Activated naive CD4-positive, alpha-beta T cell treated with Interleukin-2 at 50 U/mL for 16 hours (primary cell): ENCODE data around the gene HOXD12.

Source experiments
- DNase-seq: peaks from one replicate; pipeline ENCODE4 v3.0.0-alpha.2; 2020

Gene HOXD12

DNA sequence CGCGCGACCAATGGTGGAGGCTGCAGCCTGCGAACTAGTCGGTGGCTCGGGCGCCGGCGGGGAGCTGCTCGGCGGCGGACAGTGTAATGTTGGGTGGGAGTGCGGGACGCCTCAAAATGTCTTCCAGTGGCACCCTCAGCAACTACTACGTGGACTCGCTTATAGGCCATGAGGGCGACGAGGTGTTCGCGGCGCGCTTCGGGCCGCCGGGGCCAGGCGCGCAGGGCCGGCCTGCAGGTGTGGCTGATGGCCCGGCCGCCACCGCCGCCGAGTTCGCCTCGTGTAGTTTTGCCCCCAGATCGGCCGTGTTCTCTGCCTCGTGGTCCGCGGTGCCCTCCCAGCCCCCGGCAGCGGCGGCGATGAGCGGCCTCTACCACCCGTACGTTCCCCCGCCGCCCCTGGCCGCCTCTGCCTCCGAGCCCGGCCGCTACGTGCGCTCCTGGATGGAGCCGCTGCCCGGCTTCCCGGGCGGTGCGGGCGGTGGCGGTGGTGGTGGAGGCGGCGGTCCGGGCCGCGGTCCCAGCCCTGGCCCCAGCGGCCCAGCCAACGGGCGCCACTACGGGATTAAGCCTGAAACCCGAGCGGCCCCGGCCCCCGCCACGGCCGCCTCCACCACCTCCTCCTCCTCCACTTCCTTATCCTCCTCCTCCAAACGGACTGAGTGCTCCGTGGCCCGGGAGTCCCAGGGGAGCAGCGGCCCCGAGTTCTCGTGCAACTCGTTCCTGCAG, 23.3 kb downstream of the HOXD12 start, which contains the start of gene HOXD9:
HOXD9 (plus strand) TSS at position 37 of the 728 bp plus-strand sequence; CDS start at position 87, 50 bp downstream.
- DNase-seq = no peak

DNA sequence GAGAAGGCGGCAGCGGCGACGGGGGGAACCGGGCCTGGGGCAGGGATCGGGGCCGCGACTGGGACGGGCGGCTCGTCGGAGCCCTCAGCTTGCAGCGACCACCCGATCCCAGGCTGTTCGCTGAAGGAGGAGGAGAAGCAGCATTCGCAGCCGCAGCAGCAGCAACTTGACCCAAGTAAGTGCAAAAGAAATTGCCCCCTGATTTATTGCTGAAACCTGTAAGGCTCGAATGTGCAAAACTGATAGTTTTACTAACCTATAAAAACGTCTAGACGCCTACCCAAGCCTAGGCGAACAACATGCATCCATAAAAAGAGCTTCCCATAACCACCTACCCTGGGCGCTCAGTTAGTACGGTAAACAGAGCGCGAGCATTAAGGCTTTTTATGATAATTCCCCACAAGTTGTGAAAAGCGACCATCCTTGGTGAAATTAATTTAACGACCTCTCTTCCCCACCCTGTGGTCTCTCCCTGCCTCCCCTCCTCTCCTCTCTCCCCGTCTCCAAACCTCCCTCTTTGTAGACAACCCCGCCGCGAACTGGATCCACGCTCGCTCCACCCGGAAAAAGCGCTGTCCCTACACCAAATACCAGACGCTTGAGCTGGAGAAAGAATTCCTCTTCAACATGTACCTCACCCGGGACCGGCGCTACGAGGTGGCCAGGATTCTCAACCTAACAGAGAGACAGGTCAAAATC, 24.0 kb downstream of the HOXD12 start:
- no peak for DNase-seq

DNA sequence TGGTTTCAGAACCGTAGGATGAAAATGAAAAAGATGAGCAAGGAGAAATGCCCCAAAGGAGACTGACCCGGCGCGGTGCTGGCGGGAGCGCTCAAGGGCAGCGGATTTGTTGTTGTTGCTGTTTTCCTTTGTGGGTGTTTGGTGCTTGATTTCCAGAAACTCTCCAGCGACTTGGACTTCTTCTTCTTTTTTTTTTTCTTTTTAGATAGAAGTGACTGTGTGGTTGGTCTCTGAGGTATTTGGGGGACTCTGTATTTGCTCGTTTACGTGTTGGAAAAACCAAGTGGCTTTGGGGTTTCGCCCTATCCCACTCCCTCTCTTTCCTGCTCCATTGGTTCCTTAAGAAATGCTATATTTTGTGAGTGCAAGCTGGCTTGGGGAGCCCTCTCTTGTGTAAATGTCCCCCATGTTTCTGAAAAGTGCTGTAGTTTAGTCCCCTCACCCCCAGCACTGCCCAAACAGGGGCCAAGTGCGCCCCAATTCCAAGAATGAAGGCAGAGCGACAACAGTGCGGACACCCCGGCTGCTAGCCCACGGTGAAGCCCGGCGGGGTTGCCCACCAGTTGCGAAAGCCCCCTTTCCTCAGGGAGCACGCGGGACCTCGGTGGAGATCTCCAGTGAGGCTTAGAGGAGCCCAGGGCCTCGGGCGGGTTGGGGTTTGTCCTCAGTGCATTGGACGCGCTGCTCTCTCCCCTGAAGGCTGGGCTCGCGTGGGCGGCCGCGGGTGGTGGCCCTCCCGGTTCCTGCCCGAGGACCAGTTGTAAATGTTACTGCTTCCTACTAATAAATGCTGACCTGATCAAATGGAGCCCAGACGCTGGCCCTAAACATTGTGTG, 24.7 kb downstream of the HOXD12 start:
- no peak for DNase-seq

DNA sequence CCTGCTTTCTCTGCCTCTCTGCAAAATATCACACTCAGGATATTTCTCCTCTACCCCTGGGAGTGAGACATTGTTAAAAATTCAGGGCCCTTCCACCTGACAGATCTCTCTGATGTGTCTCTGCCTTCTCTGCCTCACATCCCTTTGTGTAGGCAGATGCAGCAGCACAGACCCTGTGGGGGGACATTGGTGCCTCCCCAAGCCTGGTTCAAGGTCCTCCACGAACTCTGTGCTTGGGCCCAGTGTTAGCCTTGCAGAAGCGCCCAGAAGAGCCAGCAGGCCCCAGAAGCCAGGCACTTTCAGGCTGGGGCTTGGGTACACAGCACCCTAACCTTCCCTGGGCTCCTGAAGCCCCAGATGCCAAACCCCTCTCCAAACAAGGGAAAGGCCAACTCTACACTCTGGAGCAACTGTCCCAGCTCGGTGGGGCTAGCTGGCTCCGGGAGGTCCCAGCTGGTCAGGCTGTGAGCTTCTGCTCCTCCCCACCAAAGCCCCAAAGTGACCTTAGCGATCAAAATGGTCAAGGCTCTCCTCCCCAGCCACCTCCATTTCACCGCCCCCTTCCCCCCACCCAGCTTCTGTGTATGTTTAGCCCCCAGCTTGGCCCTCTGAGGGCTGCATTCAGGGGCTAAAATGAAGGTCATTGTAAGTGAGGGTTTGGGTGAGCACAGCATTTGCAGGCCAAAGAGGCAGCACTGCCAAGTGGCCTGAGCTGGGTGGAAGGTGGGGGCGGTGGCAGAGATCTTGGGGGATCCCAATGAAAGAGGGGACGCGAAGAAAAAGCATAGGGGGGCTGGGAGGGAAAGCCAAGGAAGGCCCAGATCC, 25.6 kb downstream of the HOXD12 start:
- no peak for DNase-seq

DNA sequence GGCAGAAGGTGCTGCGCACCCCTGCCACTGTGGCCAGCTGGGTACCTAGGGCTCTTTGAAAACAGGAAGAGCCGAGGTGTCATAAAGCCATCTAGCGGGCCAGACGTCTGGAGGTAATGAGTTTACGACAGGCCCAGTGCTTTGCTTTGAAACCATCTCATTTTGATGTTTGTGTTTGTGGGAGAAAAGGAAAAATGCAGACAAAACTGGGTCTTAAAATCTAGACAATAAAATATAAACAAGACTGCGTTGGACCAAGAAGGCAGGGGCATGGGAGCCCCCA, 26.1 kb downstream of the HOXD12 start:
- DNase-seq = no peak

DNA sequence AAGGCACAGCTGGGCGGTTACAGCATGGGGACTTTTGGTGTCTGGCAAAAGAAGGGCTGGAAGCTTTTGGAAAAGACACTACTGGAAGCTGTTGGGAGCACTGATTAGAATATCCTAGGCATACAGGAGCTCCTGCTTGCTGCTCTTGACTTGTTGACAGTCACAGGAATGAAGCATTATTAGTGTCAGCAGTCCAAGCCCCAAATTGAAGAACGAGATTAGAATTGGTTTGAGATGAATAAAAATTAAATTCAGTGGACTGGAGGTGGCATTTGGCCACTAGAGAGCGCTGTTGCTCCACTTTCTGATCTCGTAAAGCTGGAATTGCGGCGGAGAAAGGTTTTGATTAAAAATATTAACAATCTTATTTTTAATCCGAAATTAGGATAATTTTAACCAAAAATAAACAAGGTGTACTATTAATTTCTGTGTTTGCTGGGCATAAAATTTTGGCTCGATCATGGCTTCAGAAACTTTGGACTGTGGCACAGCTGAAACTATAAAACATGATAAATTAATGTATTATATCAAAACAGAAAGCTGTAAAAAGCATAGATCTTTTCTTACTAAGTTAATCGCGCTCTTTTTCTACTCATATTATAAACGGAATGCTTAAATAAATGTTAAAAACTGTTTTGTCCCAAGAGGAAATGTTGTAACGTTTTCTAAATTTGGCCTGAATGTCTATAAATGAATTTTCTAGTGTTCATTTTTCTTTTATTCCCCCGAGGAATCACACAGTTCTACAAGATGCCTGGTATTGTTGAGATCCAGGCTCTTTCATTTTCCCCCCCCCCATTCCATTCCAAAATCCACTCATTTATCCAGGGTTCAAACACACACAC, 27.6 kb downstream of the HOXD12 start:
- DNase-seq = peak; percentile 69

DNA sequence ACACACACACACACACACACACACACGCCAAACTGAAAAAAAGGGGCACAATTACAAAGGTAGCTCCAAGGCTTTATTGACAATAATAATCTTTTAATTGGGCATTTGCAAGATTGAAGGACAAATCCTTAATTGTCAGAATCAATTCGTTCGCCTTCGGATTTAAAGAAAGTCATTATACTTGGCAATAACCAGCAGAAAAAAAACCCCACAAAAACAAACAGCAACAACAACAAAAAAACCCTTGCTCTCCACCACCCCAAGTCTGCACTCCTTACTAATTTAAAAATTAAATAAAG, 28.1 kb downstream of the HOXD12 start:
- no peak for DNase-seq

DNA sequence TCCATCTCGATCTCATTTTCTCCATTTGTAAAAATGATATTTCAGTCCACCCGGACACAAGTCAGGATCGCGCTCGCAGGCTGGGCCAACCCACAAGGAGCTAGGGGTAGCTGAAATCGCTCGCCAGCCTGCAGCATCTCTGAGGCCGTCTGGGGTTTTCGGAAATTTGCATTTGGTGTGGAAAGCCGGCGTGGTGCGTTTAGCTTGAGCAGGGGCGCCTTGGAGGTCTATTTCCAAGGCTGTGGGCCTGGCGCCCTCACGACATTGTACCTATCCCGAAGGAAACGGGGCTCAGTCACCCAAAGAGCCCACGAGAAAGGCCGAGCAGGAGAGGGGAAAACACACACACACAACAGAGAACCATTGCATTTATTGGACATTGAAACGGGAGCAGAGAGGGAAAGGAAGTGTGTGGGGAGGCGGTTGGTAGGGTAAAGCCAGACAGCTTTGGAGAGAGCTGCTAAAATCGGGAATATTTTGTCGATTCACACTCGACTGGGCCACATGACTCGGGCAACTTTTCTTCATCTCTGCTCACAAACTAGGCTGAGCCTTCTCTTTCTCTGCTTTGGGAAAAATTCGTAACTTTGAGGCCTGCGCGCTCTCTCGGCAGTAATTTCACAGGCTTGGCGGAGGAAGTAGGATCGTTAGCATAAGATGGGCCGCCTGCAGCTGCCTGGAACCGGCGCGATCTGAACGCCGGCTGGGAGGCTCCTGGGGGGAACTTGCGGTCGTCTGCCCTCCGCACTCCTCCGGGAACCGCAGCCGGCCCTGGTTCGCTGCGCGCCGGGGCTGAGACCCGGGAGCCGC, 28.8 kb downstream of the HOXD12 start:
- DNase-seq = no peak

DNA sequence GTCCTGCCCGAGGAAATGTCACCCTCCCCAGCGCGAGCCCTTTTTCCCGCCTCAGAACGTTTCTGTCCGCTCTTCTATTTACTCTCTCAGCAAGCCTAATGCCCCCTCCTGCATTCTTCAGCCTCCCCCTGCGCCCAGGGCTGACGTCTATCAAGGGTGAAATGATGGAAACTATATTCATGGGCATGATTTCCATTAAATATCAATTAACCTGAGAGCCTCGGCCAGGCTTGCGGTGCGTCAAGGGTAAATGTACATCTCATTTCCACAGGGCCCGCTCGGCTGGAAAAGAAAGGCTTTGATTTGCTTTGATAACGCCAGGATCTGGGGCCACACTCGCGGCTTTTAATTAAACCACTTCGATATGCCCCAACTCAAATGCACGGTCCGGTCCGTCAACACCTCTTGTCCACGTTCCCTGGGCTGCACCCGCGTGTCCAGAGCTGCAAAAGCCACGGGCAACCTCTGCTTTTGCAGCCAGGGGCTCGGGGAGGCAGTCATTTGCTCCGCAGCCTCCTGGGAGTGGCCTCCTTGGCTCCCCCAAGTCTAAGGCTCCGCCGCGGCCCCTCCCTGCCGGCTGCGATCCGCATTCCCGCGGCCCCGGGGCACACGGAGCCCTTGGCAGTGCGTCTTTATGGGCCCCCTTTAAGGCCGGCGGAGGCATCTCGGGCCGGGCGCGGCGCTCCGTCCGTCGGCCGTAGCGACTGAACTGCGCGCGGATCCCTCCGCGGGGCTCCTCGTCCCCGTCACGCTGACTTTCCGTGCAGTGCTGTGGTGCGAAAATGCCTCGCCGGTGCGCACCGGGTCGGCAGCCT, 29.6 kb downstream of the HOXD12 start, which contains the start of gene HOXD8:
HOXD8 (plus strand) TSS at position 724 of the 815 bp plus-strand sequence. CDS start 662 bp downstream, outside the sequence.
- DNase-seq = peak; percentile 15

DNA sequence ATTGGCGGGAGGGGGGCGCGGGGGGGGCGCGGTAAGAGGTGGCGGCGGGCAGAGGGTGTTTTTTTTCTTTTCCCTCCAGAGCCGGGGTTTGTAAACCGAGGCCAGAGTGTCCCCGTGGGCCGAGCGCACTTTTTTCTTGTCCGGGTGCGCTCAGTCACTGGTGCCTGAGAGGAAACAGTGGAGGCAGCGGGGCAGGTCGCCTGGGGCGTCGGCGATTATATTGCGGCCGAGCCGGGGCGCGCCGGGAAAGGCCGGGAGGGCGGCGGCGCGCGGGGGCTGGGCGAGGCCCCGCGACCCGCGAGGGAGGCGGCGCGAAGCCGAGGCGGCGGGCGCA, 30.2 kb downstream of the HOXD12 start:
- DNase-seq = no peak

DNA sequence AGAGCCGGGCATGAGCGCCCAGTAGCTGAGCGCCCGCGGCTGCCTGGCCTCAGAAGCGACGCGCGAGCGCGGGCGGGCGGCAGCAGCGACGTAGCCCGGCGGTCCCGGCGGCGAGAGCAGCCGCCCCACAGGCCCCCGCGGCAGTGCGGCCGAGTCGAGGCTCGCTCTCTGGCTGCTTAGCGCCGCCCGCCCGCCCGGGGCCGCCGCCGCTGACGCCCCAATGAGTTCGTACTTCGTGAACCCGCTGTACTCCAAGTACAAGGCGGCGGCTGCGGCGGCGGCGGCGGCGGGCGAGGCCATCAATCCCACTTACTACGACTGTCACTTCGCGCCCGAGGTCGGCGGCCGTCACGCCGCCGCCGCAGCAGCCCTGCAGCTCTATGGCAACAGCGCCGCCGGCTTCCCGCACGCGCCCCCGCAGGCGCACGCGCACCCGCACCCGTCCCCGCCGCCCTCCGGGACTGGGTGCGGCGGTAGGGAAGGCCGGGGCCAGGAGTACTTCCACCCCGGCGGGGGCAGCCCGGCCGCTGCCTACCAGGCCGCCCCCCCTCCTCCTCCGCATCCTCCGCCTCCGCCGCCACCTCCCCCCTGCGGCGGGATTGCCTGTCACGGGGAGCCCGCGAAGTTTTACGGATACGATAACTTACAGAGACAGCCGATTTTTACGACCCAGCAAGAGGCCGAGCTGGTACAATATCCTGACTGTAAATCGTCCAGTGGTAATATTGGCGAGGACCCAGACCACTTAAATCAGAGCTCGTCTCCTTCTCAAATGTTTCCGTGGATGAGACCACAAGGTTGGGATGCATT, 30.8 kb downstream of the HOXD12 start:
- DNase-seq = peak; percentile 16

DNA sequence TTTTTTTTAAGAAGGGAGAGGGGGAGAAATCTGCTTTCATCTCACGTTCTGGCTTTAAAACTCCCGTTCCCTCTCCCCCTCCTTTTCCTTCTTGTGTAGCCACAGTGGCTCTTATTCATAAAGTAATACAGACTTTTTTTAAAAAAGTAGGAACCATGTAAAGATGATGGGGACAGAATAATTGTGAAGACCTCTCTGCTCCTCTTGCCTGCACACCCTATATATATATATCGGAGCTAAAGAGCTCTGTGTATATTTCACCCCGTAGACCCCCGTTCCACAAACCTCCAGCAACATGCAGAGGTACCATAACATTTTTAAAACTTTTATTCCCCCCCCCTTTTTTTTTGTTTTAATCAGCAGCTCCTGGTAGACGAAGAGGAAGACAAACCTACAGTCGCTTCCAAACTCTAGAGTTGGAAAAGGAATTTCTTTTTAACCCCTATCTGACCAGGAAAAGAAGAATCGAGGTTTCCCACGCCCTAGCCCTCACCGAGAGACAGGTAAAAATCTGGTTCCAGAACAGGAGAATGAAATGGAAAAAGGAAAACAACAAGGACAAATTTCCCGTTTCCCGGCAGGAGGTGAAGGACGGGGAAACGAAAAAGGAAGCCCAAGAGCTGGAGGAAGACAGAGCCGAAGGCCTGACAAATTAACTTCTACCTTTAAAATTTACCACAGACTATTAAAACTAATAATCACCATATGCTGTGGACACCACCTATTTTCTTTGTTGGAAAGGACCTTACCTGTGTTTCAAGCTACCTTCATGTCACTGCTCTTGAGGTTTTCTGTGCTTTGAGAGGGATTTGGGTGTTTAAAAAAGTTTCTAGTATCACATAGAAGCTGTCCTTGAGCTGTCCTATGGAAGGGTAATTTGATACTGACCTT, 31.6 kb downstream of the HOXD12 start:
- DNase-seq = no peak

DNA sequence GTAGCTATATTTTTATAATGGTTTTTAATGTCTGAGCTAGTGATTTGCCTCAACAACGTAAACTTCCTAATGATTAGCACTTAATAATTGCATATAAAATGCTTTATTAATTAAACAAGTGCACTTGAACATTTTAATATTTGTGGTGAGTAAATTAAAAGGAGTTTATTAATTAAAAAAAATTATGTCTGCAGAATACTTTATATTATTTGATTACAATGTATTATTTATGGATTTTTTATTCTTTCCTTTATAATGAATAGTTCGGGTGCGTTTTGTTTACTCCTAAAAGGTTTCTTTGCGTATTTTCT, 32.2 kb downstream of the HOXD12 start:
- no peak for DNase-seq

DNA sequence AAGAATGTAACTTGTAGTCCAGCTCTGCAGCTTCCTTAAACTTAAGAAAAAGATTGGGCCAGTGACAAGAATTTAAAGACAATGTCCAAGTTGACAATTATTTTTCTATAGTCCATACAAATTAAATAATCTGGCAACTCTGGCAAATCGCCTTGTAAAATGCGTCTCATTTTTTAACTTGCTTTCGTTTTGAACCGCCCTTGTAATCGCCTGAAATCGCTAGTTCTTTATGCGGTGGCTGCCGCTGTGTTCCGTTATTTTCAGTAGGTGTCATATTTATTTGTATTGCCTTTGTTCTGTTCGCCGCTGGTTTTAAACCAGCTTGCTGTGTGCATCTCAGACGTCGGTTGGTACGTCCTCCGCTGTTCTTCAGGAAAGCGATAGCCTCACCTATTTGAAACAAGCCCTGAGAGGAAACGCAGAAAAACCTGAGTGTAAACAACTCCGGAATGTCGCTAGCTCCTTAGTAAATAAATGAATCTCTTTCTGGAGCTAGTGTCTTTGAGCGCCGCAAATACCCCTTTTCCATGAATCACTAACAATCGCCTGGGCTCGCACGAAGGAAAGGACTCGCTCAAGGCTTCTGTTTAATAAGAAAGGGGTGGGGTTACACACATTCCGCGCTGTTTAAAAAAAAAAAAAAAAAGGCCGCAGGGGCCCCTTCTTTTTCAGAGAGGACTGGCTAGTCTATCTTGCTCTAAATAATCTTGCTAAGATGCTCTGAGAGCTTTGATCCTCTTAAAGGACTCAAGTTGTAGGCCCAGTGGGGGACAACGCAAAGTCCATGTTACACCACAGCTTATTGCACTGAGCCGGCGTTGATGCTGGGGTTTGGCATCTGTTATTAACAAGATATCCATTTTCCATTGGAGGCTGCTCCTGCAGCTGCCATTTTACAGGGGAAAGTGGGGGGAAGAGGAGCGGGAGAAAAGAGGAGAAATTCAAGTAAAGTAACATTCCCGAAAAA, 32.9 kb downstream of the HOXD12 start:
- no peak for DNase-seq

DNA sequence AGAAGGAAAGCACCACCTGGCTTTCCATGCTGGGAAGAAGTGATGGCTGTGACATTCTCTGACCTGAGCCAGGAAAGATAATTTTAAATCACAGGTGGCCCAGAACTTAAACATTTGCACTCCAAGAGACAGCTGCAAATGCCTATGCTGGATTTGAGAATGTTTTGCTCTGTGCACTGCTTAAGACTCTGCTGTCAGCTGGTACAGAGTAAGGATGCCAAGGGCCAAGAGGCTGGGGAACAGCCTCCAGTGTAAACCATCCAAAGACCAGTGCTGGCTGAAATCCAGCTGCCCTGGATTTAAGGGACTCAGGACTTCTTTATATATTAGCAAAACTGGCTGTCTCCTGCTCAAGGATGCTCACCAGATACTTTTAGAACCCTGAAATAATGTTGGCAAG, 33.8 kb downstream of the HOXD12 start:
- DNase-seq = no peak

DNA sequence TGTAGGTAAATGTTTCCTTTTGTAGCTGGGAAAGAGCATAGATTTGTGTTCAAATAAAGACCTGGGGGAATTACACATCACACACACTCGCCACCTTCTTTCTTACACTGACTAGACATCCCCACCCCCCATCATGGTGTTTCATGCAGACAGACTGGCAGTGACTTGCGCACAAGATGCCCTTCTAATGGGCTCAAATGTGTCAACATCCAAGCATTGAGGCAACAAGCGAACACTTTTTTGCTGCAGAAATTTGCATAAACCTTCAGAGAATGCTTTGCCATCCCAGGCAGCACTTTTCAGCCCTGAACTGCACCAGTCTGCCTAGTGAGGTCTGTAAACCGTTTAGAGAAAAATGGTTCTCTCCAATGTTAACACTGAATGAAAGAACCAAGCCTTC, 34.4 kb downstream of the HOXD12 start:
- DNase-seq = no peak

DNA sequence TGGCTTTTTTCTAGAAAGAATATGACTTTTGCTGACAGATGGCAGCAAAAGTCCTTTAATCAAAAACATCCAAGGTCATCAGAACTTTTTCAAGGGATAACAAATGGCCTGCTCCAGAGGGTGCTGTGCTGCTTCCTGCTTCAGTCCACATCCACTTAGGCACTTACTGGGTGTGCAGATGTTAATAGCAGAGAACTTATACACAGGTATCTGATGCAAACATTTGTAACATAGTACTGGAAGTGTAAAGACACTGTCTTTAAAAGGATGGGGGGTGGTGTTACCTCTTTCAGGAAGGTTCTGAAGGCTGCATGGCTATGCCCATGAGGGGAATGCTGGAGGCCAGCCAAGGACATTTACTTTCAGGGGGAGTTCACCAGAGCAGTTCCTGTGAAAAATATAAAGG, 35.4 kb downstream of the HOXD12 start:
- DNase-seq = no peak
